Activated T-helper 2 cell treated with anti-CD3 and anti-CD28 coated beads, Interferon-gamma antibody, Interleukin-2, Interleukin-4, amounts not matched to agents 10 μg/mL and 5 μg/mL and 100 μg/mL, durations not matched to agents 14 hours and 24 hours and 36 hours (primary cell): Measurements from ENCODE around the gene SYCE1. TPM values are rescaled to one million over a fixed set of nuclear protein-coding genes. Genes with fewer than 3 reads are reported as not detected.
"Not testable (repeated sequence)": the region's sequence is repeated elsewhere in the genome, so short reads cannot be mapped to it uniquely, and the experiment has no call there.

ENCODE experiments used
- DNase-seq: peaks from one replicate; pipeline ENCODE4 v3.0.0; 2021; ENCODE audit warnings: low spot score
- H3K27ac Mint-ChIP-seq: one replicate; pipeline ENCODE4 v1.8.0; 2021; ENCODE audit warnings: mixed read lengths
- H3K27me3 Mint-ChIP-seq: one replicate; pipeline ENCODE4 v1.8.0; 2021; ENCODE audit warnings: low read depth, mixed read lengths
- H3K36me3 Mint-ChIP-seq: one replicate; pipeline ENCODE4 v1.8.0; 2021; ENCODE audit warnings: low read depth, mixed read lengths
- H3K4me1 Mint-ChIP-seq: one replicate; pipeline ENCODE4 v1.8.0; 2021; ENCODE audit warnings: low read depth, mixed read lengths
- H3K4me3 Mint-ChIP-seq: one replicate; pipeline ENCODE4 v1.8.0; 2021; ENCODE audit warnings: low read depth, mild to moderate bottlenecking, moderate library complexity, mixed read lengths
- H3K9me3 Mint-ChIP-seq: one replicate; pipeline ENCODE4 v1.8.0; 2021; ENCODE audit warnings: mixed read lengths
- intact Hi-C: fragments of 100-400 bp; cut with micrococcal nuclease; formaldehyde crosslinking; loops from one replicate; pipeline ENCODE4 v1.15.1; 2023
- total RNA-seq: library from RNA; stranded (reverse); gene quantifications from 2 replicates; pipeline ENCODE4 v1.2.3, GENCODE V29; 2022

Gene SYCE1
- total RNA-seq, 1 donor from 2014 or later = 0.23 TPM

DNA sequence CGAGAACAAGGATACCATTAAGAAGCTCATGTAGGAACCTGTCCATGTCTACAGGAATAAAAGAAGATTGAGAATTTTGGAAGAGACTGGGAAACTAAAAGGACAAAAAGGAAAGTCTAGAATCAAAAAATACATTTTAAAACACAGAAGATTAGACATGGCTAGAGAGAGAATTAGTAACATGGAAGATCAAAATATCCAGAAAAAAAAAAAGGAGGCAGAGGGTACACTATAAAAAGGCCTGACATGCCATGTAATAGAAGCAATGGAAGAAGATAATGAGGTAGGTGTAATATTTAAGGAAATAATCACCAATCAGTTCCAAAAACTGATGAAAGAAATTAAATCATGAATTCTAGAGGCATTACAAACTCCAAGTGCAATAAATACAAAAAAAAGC lies 8.1 kb upstream of the SYCE1 start:
- H3K36me3 Mint-ChIP-seq, intact Hi-C loops, H3K4me1 Mint-ChIP-seq, H3K4me3 Mint-ChIP-seq, DNase-seq, H3K27ac Mint-ChIP-seq, H3K27me3 Mint-ChIP-seq: not testable (repeated sequence)
- H3K9me3 Mint-ChIP-seq = peaks cover 12% of the 10 kb centered on the region

DNA sequence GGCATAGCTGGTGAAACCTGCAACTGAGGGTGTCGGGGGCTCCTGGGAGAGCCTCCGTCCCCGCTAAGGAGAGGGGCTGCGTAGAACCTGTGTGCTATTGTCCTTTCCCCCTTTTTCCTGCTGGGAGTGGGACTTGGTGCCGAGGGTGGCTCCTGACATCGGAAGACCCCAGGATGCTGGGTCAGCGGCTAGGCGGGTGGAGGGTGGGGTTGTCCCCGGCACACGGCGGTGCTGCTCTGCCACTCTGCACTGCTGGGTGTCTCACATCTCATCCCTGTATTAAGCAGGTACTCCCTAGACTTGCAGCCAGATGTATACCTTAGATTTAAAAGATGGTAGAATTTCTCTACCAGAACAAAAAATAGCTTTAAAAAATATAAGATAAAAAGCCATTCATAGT lies 6.7 kb upstream of the SYCE1 start:
- H3K4me1 Mint-ChIP-seq, DNase-seq, H3K27me3 Mint-ChIP-seq, H3K36me3 Mint-ChIP-seq, H3K27ac Mint-ChIP-seq, H3K4me3 Mint-ChIP-seq, intact Hi-C loops: not testable (repeated sequence)
- H3K9me3 Mint-ChIP-seq = peaks cover 18% of the 10 kb centered on the region

- H3K27me3 Mint-ChIP-seq, H3K27ac Mint-ChIP-seq, H3K4me1 Mint-ChIP-seq, DNase-seq, H3K4me3 Mint-ChIP-seq, H3K36me3 Mint-ChIP-seq, intact Hi-C loops: not testable (repeated sequence)
- H3K9me3 Mint-ChIP-seq = peaks cover 24% of the 10 kb centered on the region
These were observed 4.4 kb upstream of the SYCE1 start for GRCh38 chr10:133569801-133570200.

DNA sequence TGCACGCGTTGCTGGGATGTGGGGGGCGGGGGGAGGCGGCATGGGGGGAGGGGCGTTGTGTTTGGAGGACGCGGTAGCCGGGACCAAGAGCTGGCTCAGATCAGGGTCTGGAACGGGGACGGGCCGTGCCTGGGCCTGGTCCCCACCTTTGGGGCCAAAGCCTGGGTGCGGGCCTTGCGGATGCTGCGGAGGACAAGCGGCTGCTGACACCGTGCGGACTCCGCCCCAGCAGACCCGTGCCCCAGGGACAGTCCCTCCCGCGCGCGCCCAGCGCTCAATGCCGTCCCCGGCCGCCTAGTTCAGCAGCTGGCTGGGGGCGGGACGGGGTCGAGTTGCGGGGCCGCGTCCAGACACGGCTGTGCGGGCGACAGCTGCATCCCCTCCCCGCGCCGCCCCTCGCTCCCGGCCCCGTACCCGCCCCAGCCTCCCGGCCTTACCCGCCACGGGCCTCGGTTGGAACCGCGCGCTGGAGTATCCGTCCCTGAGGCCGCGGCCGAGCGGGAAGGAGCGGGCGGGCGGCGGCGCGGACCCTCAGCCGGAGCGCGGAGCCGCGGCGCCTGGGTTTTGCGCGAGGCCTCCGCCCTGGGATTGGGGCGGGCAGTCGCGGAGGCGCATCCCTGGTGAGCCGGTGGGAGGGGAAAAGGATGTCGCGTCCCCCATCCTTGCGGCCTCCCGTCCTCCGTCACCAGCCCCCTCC lies 3.6 kb upstream of the SYCE1 start:
- H3K4me1 Mint-ChIP-seq, H3K4me3 Mint-ChIP-seq, H3K36me3 Mint-ChIP-seq, DNase-seq, H3K27me3 Mint-ChIP-seq, intact Hi-C loops, H3K27ac Mint-ChIP-seq: not testable (repeated sequence)
- H3K9me3 Mint-ChIP-seq = peaks cover 24% of the 10 kb centered on the region

DNA sequence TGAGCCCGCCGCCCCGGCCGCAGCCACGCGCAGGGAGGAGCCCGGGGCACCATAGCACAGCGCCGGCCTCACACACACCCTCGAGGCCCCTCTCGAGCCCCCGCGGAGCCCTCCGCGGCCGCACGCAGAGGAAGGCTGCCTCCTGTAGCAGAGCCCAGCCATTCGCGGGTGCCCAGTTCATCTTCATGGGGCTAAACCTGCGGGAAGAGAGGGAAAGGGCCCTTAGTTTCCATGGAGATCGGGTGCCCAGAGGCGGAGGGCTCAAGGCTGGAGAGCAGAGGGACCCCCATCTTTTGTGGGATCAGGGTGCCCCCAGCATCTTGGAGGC lies 2.9 kb upstream of the SYCE1 start:
- intact Hi-C loops = no loop called here
- no peak overlapping the region for H3K4me3 Mint-ChIP-seq

DNA sequence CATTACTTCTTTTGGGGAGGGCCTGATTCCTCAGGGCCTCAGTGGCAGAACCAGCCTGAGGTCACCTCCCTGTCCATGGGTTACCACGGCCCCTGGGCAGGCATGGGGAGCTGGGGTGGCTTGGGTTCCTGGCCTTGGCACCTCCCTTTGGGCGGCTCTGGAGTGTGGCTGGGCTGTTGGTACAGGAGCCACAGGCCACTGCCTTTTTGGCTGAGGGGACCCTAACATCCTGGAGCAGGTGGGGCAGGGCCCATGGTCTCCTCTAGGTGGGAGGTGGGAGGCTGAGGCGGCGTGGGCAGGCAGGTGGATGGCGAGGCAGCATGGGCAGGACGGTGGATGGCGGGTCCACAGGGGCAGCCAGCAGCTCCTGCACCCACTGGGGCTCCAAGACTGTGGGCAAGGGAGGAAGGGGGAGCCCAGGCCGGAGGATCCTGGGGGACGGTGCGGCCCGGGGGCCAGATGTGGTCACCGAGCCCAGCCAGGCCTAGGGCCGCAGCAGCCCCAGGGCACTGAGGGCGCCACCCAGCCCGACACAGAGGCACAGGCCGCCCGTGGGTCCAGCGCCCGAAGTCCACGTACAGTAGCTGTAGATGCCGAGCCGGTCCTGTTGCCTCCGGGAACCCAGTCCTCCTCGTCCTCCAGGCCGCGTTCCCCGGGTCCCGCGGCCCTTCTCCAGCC lies 2.4 kb upstream of the SYCE1 start:
- peaks cover 1% of the 10 kb centered on the region for H3K27me3 Mint-ChIP-seq
- intact Hi-C loops = no loop called here
- H3K4me1 Mint-ChIP-seq = no peaks in the 10 kb centered on the region
- H3K9me3 Mint-ChIP-seq = peaks cover 13% of the 10 kb centered on the region
- no peak for DNase-seq
- no peak overlapping the region for H3K27ac Mint-ChIP-seq
- H3K36me3 Mint-ChIP-seq = no peaks in the 10 kb centered on the region
- no peak overlapping the region for H3K4me3 Mint-ChIP-seq

More for the DNA sequence above, 2.9 kb upstream of the SYCE1 start:
- H3K9me3 Mint-ChIP-seq = peaks cover 18% of the 10 kb centered on the region
- peaks cover 3% of the 10 kb centered on the region for H3K27me3 Mint-ChIP-seq
- DNase-seq = no peak
- H3K4me1 Mint-ChIP-seq = no peaks in the 10 kb centered on the region
- no peaks in the 10 kb centered on the region for H3K36me3 Mint-ChIP-seq
- H3K27ac Mint-ChIP-seq = no peak overlapping the region

DNA sequence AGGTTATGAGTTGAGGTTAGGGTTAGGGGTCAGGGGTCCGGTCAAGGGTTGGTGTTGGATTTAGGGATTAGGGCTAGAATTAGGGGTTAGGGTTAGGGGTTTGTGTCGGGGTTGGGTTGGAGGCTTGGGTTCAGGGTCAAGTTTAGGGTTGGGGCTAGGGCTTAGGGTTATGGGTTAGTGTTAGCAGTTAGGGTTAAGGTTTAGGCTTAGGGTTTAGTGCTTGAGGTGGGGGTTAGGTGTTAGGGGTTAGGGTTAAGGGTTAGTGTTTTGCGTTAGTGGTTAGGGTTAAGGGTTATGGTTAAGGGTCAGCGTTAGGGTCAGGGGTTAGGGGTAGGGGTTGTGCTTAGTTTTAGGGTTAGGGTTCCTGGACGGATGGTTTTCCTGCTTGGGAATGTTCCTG lies 1.7 kb upstream of the SYCE1 start:
- Mint-ChIP-seq H3K4me1 (no peaks in the 10 kb centered on the region), H3K9me3 (peaks cover 12% of the 10 kb centered on the region), H3K27ac (no peak overlapping the region), H3K27me3 (peaks cover 3% of the 10 kb centered on the region), H3K4me3 (no peak overlapping the region), H3K36me3 (no peaks in the 10 kb centered on the region)
- intact Hi-C loops = no loop called here
- DNase-seq = no peak

DNA sequence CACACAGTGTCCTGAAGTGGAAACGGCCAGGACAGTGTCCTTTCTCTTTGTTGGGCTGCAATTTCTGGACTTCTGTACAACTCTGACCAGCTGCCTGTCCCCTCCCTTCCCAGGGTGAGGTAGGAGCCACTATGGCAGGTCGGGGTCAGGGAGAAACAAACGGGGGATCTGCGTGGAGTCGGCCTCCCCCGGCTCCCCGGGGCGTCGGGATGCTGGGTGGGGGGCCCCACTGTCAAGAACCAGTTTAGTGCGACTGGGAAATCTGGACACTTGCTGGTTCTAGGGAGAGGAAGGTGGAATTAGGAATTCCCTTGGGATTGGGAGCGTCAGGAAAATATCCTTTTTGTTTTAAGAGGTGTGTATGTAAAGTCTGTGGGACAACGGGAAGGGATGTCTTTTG lies 567 bp downstream of the SYCE1 start:
- no peaks in the 10 kb centered on the region for H3K4me1 Mint-ChIP-seq

GRCh38 chr10:133559216-133559615 lies 6.2 kb downstream of the SYCE1 start:
- DNase-seq = no peak
- H3K36me3 Mint-ChIP-seq = no peaks in the 10 kb centered on the region
- intact Hi-C loops = no loop called here
- no peak overlapping the region for H3K27ac Mint-ChIP-seq
- peaks cover 7% of the 10 kb centered on the region for H3K27me3 Mint-ChIP-seq
- no peak overlapping the region for H3K4me3 Mint-ChIP-seq
- no peaks in the 10 kb centered on the region for H3K9me3 Mint-ChIP-seq
- H3K4me1 Mint-ChIP-seq = no peaks in the 10 kb centered on the region

More for the DNA sequence above, 567 bp downstream of the SYCE1 start:
- H3K4me3 Mint-ChIP-seq = no peak overlapping the region
- H3K27ac Mint-ChIP-seq = no peak overlapping the region
- H3K27me3 Mint-ChIP-seq = peaks cover 5% of the 10 kb centered on the region
- intact Hi-C loops = no loop called here
- H3K36me3 Mint-ChIP-seq = no peaks in the 10 kb centered on the region
- peaks cover 12% of the 10 kb centered on the region for H3K9me3 Mint-ChIP-seq
- DNase-seq = no peak

GRCh38 chr10:133557381-133557780 lies 8.0 kb downstream of the SYCE1 start:
- Mint-ChIP-seq H3K4me1 (no peaks in the 10 kb centered on the region), H3K9me3 (no peaks in the 10 kb centered on the region), H3K27ac (no peak overlapping the region), H3K27me3 (peaks cover 7% of the 10 kb centered on the region), H3K36me3 (no peaks in the 10 kb centered on the region), H3K4me3 (no peak overlapping the region)
- intact Hi-C loops = no loop called here
- no peak for DNase-seq

- Mint-ChIP-seq H3K36me3 (no peaks in the 10 kb centered on the region), H3K4me3 (no peak overlapping the region), H3K27me3 (peaks cover 4% of the 10 kb centered on the region), H3K27ac (no peak overlapping the region), H3K4me1 (no peaks in the 10 kb centered on the region), H3K9me3 (no peaks in the 10 kb centered on the region)
- intact Hi-C loops = no loop called here
- DNase-seq = no peak
These were observed 9.9 kb downstream of the SYCE1 start for GRCh38 chr10:133555521-133555920.

DNA sequence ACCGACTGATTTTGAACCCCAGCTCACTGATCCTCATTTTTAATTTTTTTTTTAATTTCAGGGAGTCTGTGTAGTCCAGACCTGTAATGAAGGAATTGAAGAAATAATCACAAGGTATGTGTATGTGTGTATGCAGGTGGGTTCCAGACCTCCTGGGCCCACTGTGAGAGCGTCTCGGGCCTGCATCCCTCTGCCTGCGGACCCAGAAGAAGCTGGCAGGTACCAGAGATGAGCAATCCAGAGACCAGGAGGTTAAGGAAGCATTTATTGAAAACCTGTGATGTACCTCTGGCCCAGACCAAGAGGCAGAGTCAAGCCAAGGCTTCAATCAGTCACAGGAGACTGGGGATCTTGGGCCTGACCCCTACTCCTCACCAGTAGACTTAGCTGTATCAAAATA lies 10.8 kb downstream of the SYCE1 start:
- DNase-seq = no peak
- Mint-ChIP-seq H3K27ac (no peak overlapping the region), H3K9me3 (no peaks in the 10 kb centered on the region), H3K27me3 (peaks cover 5% of the 10 kb centered on the region), H3K4me3 (no peak overlapping the region), H3K4me1 (no peaks in the 10 kb centered on the region), H3K36me3 (no peaks in the 10 kb centered on the region)
- intact Hi-C loops = no loop called here

GRCh38 chr10:133544506-133544905 lies 20.9 kb downstream of the SYCE1 start:
- intact Hi-C loops = no loop called here
- no peak overlapping the region for H3K4me3 Mint-ChIP-seq
- H3K27ac Mint-ChIP-seq = no peak overlapping the region
- DNase-seq = no peak
- no peaks in the 10 kb centered on the region for H3K27me3 Mint-ChIP-seq
- no peaks in the 10 kb centered on the region for H3K4me1 Mint-ChIP-seq
- H3K36me3 Mint-ChIP-seq = no peaks in the 10 kb centered on the region
- peaks cover 16% of the 10 kb centered on the region for H3K9me3 Mint-ChIP-seq
